HG02973 (cell line): ENCODE measurements around the gene RAB8A.
"Not testable (repeated sequence)": the region's sequence is repeated elsewhere in the genome, so short reads cannot be mapped to it uniquely, and the experiment has no call there.

ENCODE experiments used
- ATAC-seq: cut with Tn5 transposase; IDR thresholded peaks from one replicate; pipeline ENCODE4 v1.9.1; 2021; ENCODE audit warnings: moderate library complexity; ENCODE audit not compliant: unreplicated experiment

The RAB8A gene

GRCh38 chr19:16170134-16170533, 58.4 kb downstream of the RAB8A start:
- ATAC-seq = no peak

- no peak for ATAC-seq
Observed at GRCh38 chr19:16175954-16176353, 64.3 kb downstream of the RAB8A start.

GRCh38 chr19:16178866-16179265, 67.2 kb downstream of the RAB8A start:
- ATAC-seq = not testable (repeated sequence)

GRCh38 chr19:16180611-16181010, 68.9 kb downstream of the RAB8A start:
- no peak for ATAC-seq
